ENCODE results near the gene KDM5C. TPM values are rescaled to one million over a fixed set of nuclear protein-coding genes. Genes with fewer than 3 reads are reported as not detected.

KDM5C gene
- total RNA-seq, 1 experiment from 2014 or later = 112 TPM

GRCh38 chrX:53153581-53153980 is 71.4 kb downstream of the KDM5C start:
- TF ChIP-seq AR (CRISPR knock-in tag; IDR thresholded peaks at IDR 0.05) (no peak), ZMAT4 (CRISPR knock-in tag; IDR thresholded peaks at IDR 0.05) (no peak), CBFB (CRISPR knock-in tag; IDR thresholded peaks at IDR 0.05; ENCODE audit: low read depth) (no peak), MYBL2 (CRISPR knock-in tag; IDR thresholded peaks at IDR 0.05) (no peak)
- TF ChIP-seq, protein P1, sequence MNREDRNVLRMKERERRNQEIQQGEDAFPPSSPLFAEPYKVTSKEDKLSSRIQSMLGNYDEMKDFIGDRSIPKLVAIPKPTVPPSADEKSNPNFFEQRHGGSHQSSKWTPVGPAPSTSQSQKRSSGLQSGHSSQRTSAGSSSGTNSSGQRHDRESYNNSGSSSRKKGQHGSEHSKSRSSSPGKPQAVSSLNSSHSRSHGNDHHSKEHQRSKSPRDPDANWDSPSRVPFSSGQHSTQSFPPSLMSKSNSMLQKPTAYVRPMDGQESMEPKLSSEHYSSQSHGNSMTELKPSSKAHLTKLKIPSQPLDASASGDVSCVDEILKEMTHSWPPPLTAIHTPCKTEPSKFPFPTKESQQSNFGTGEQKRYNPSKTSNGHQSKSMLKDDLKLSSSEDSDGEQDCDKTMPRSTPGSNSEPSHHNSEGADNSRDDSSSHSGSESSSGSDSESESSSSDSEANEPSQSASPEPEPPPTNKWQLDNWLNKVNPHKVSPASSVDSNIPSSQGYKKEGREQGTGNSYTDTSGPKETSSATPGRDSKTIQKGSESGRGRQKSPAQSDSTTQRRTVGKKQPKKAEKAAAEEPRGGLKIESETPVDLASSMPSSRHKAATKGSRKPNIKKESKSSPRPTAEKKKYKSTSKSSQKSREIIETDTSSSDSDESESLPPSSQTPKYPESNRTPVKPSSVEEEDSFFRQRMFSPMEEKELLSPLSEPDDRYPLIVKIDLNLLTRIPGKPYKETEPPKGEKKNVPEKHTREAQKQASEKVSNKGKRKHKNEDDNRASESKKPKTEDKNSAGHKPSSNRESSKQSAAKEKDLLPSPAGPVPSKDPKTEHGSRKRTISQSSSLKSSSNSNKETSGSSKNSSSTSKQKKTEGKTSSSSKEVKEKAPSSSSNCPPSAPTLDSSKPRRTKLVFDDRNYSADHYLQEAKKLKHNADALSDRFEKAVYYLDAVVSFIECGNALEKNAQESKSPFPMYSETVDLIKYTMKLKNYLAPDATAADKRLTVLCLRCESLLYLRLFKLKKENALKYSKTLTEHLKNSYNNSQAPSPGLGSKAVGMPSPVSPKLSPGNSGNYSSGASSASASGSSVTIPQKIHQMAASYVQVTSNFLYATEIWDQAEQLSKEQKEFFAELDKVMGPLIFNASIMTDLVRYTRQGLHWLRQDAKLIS (CRISPR knock-in tag; IDR thresholded peaks at IDR 0.05; ENCODE audit: borderline replicate concordance) = no peak
- no peak overlapping the region for H3K27ac Mint-ChIP-seq
- DNase-seq (ENCODE audit: low spot score) (no peak), ATAC-seq (no peak)
- peaks cover 30% of the 10 kb centered on the region for H3K9me3 Mint-ChIP-seq
- no peaks in the 10 kb centered on the region for H3K27me3 Mint-ChIP-seq (ENCODE audit: low read depth)
- H3K4me3 Mint-ChIP-seq = no peak overlapping the region
- H3K4me1 Mint-ChIP-seq = no peaks in the 10 kb centered on the region
- POLR2A ChIA-PET = no interaction called here
- peaks cover 34% of the 10 kb centered on the region for H3K36me3 Mint-ChIP-seq
- CTCF ChIA-PET = no interaction called here

Small RNAs within 50 kb of the gene (microRNA-seq; reads per million reads assigned to microRNA genes)
- not detected for gene MIR6894 (ENCODE audit: borderline number of aligned reads)
- gene MIR6895 (ENCODE audit: borderline number of aligned reads) = not detected

Other genes starting within 250 kb of the KDM5C start
- 7.3 to 11.0 TPM (median 9.3 TPM) in 3 replicates for gene GPR173, start 176.4 kb downstream of the KDM5C start, total RNA-seq (2021)
- gene TSPYL2, start 142.8 kb downstream of the KDM5C start, total RNA-seq (2021) = 14.6 to 17.9 TPM (median 16.2 TPM) in 3 replicates
- 13.4 to 14.9 TPM (median 14.0 TPM) in 3 replicates for gene KANTR, start 131.1 kb downstream of the KDM5C start, total RNA-seq (2021)
- gene IQSEC2, start 56.4 kb upstream of the KDM5C start, total RNA-seq (2021) = 22.0 to 48.2 TPM (median 23.3 TPM) in 3 replicates
- 87.4 to 98.7 TPM (median 89.3 TPM) in 3 replicates for gene SMC1A, start 197.4 kb upstream of the KDM5C start, total RNA-seq (2021)
- gene RIBC1, start 197.7 kb upstream of the KDM5C start, total RNA-seq (2021) = 0.94 to 1.1 TPM (median 1.1 TPM) in 3 replicates
- 101 to 108 TPM (median 106 TPM) in 3 replicates for gene HSD17B10, start 209.2 kb upstream of the KDM5C start, total RNA-seq (2021)

All from WTC11 (cell line).